Measurements from ENCODE around the gene KCNC3.

KCNC3 gene

DNA sequence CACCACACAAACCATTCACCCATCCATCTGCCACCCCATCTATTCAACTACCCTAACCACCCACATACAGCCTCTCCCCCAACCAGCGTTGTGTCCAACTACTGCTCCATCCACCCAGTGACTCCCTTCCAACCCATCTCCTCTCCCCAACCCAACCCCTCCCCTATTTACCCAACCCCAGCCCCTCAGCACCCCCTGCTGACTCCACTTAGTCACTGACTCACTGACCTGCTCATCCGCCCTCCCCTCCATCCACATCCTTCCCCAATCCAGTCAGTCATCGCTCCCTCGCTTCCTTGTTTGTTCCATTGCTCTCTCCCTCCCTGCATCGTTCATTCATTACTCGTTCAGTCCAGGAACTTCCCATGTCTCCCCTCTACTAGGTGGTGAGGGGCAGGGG, 39.2 kb downstream of the KCNC3 start:
- no peak overlapping the region for H3K27ac ChIP-seq (ENCODE audit: extremely low read depth, low read depth, low read length)
- TF ChIP-seq ZFHX2 (tag by site-specific recombination; conservative IDR thresholded peaks at IDR 0.05) (0 out of 2 replicates have a peak, but pooled peaks have one; percentile 15), ZNF792 (tag by site-specific recombination; IDR thresholded peaks at IDR 0.05) (no peak), SCRT2 (tag by site-specific recombination; IDR thresholded peaks at IDR 0.05) (0 out of 2 replicates have a peak, but pooled peaks have one; percentile 1), ZNF791 (tag by site-specific recombination; IDR thresholded peaks at IDR 0.05) (no peak)
- H3K4me3 ChIP-seq (ENCODE audit: low read depth, low read length): no peak overlapping the region
- no peaks in the 10 kb centered on the region for H3K4me1 ChIP-seq (ENCODE audit: control insufficient read depth, insufficient read depth, low read length)
- POLR2A ChIA-PET: interaction anchor here (0.6 kb wide), 1 partner anchor 241 kb away, joined by 3 read pairs; no protein-coding TSS in a partner anchor
- CTCF ChIA-PET: interaction anchor here (0.8 to 1.0 kb wide), 2 partner anchors 53 to 126 kb away, joined by 3 to 4 read pairs; no protein-coding TSS in a partner anchor
- H3K9me3 ChIP-seq (ENCODE audit: control insufficient read depth, insufficient read depth, low read depth, low read length): no peaks in the 10 kb centered on the region; the same call in 1 of the 2 replicates
- peaks cover under 1 to 27% of the 10 kb centered on the region in 2 experiments; a peak in 2 of 3 replicates for H3K36me3 ChIP-seq (ENCODE audit: control insufficient read depth in 2 of 2, insufficient read depth in 1 of 2, low read length in 2 of 2)

- POLR2A ChIA-PET: interaction anchor here (0.5 to 0.6 kb wide), 2 partner anchors 11 to 30 kb away, joined by 3 to 4 read pairs; no protein-coding TSS in a partner anchor
- CTCF ChIA-PET: interaction anchor here (0.6 to 1.1 kb wide), 3 partner anchors 52 to 123 kb away, joined by 3 to 4 read pairs (median 3); no protein-coding TSS in a partner anchor
- H3K9me3 ChIP-seq (ENCODE audit: control insufficient read depth, insufficient read depth, low read depth, low read length): no peaks in the 10 kb centered on the region; the same call in 1 of the 2 replicates
Measured at GRCh38 chr19:50288954-50289353, 40.2 kb downstream of the KCNC3 start.

DNA sequence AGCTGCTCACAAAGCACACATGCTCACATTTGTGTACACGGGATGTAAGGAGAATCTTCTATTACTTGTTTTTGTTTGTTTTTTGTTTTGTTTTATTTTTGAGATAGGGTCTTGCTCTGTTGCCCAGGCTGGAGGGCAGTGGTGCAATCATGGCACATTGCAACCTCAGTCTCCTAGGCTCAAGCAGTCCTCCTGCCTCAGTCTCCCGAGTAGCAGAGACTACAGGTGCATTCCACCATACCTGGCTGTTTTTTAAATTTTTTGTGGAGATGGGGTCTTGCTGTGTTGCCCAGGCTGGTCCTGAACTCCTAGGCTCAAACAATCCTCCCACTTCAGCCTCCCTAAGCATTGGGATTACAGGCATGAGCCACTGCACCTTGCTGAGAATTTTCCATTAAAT, 41.8 kb downstream of the KCNC3 start:
- TF ChIP-seq, protein P1, sequence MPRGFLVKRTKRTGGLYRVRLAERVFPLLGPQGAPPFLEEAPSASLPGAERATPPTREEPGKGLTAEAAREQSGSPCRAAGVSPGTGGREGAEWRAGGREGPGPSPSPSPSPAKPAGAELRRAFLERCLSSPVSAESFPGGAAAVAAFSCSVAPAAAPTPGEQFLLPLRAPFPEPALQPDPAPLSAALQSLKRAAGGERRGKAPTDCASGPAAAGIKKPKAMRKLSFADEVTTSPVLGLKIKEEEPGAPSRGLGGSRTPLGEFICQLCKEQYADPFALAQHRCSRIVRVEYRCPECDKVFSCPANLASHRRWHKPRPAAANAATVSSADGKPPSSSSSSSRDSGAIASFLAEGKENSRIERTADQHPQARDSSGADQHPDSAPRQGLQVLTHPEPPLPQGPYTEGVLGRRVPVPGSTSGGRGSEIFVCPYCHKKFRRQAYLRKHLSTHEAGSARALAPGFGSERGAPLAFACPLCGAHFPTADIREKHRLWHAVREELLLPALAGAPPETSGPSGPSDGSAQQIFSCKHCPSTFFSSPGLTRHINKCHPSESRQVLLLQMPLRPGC (tag by site-specific recombination; IDR thresholded peaks at IDR 0.05): no peak
- TF ChIP-seq ZNF623 (tag by site-specific recombination; IDR thresholded peaks at IDR 0.05) (no peak), ZNF548 (tag by site-specific recombination; IDR thresholded peaks at IDR 0.05) (no peak), ZFP37 (tag by site-specific recombination; IDR thresholded peaks at IDR 0.05) (no peak), YY1 (tag by site-specific recombination; IDR thresholded peaks at IDR 0.05) (no peak), ZNF121 (tag by site-specific recombination; IDR thresholded peaks at IDR 0.05) (peak; percentile 65), PRDM1 (tag by site-specific recombination; IDR thresholded peaks at IDR 0.05) (no peak), ZNF146 (tag by site-specific recombination; IDR thresholded peaks at IDR 0.05) (no peak)
- POLR2A ChIA-PET: no interaction called here
- Histone ChIP-seq H3K4me3 (ENCODE audit: low read depth, low read length) (no peak overlapping the region), H3K4me1 (ENCODE audit: control insufficient read depth, insufficient read depth, low read length) (no peaks in the 10 kb centered on the region), H3K9me3 (ENCODE audit: control insufficient read depth, insufficient read depth, low read depth, low read length) (no peaks in the 10 kb centered on the region; the same call in 1 of the 2 replicates), H3K27ac (ENCODE audit: extremely low read depth, low read depth, low read length) (no peak overlapping the region), H3K36me3 (ENCODE audit: control insufficient read depth in 2 of 2, insufficient read depth in 1 of 2, low read length in 2 of 2) (peaks cover 4 to 27% of the 10 kb centered on the region in 2 experiments; a peak in 2 of 3 replicates)
- CTCF ChIA-PET: no interaction called here

More at GRCh38 chr19:50288954-50289353, 40.2 kb downstream of the KCNC3 start:
- H3K4me1 ChIP-seq (ENCODE audit: control insufficient read depth, insufficient read depth, low read length): no peaks in the 10 kb centered on the region
- TF ChIP-seq ZNF223 (tag by site-specific recombination; IDR thresholded peaks at IDR 0.05): no peak
- no peak overlapping the region for H3K4me3 ChIP-seq (ENCODE audit: low read depth, low read length)
- peaks cover 4 to 27% of the 10 kb centered on the region in 2 experiments; a peak in 2 of 3 replicates for H3K36me3 ChIP-seq (ENCODE audit: control insufficient read depth in 2 of 2, insufficient read depth in 1 of 2, low read length in 2 of 2)
- H3K27ac ChIP-seq (ENCODE audit: extremely low read depth, low read depth, low read length): no peak overlapping the region

DNA sequence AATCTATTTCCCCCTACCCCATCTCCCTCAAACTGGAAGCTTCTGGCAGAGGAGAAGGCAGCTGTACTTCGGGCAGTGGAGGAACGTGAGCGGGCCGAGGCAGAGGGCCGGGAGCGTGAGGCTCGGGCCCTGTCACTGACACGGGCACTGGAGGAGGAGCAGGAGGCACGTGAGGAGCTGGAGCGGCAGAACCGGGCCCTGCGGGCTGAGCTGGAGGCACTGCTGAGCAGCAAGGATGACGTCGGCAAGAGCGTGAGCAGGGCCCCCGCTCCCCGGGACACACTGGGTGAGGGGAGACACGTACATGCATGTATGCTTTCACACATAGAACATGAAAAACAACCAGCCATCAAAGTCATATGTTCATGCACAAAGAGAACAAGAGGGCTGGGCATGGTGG, 42.7 kb downstream of the KCNC3 start:
- TF ChIP-seq SCRT1 (tag by site-specific recombination; IDR thresholded peaks at IDR 0.05; ENCODE audit: borderline replicate concordance) (no peak), ZNF426 (tag by site-specific recombination; IDR thresholded peaks at IDR 0.05) (no peak), ZNF510 (tag by site-specific recombination; IDR thresholded peaks at IDR 0.05; ENCODE audit: insufficient replicate concordance) (no peak), ZNF623 (tag by site-specific recombination; IDR thresholded peaks at IDR 0.05) (no peak), ZNF423 (tag by site-specific recombination; IDR thresholded peaks at IDR 0.05) (no peak), ZBTB1 (tag by site-specific recombination; IDR thresholded peaks at IDR 0.05) (no peak), ZNF473 (tag by site-specific recombination; IDR thresholded peaks at IDR 0.05) (no peak), ZNF621 (tag by site-specific recombination; IDR thresholded peaks at IDR 0.05) (no peak), ZNF777 (tag by site-specific recombination; IDR thresholded peaks at IDR 0.05; ENCODE audit: borderline replicate concordance) (no peak)
- Histone ChIP-seq H3K4me1 (ENCODE audit: control insufficient read depth, insufficient read depth, low read length) (no peaks in the 10 kb centered on the region), H3K36me3 (ENCODE audit: control insufficient read depth in 2 of 2, insufficient read depth in 1 of 2, low read length in 2 of 2) (peaks cover 4 to 32% of the 10 kb centered on the region in 2 experiments; a peak in 2 of 3 replicates), H3K27ac (ENCODE audit: extremely low read depth, low read depth, low read length) (no peak overlapping the region), H3K9me3 (ENCODE audit: control insufficient read depth, insufficient read depth, low read depth, low read length) (no peaks in the 10 kb centered on the region; the same call in 1 of the 2 replicates), H3K4me3 (ENCODE audit: low read depth, low read length) (no peak overlapping the region)
- ChIA-PET POLR2A (interaction anchor here (0.6 kb wide), 1 partner anchor 649 kb away, joined by 3 read pairs; no protein-coding TSS in a partner anchor), CTCF (interaction anchor here (0.9 kb wide), 1 partner anchor 27 kb away, joined by 3 read pairs; no protein-coding TSS in a partner anchor)

All from HEK293 (cell line).